Anterior cingulate cortex (tissue), 58 donors: Measurements from ENCODE around the gene PCDHGA5.
"Not testable (repeated sequence)": the region's sequence is repeated elsewhere in the genome, so short reads cannot be mapped to it uniquely, and the experiment has no call there.

ENCODE experiments used
- DNase-seq, 58 donors: peaks; one replicate each; lab custom pipeline; 2025; lab: John Stamatoyannopoulos, UW

PCDHGA5 gene

GRCh38 chr5:141383345-141383744, 19.4 kb downstream of the PCDHGA5 start:
- no peak for DNase-seq

DNA sequence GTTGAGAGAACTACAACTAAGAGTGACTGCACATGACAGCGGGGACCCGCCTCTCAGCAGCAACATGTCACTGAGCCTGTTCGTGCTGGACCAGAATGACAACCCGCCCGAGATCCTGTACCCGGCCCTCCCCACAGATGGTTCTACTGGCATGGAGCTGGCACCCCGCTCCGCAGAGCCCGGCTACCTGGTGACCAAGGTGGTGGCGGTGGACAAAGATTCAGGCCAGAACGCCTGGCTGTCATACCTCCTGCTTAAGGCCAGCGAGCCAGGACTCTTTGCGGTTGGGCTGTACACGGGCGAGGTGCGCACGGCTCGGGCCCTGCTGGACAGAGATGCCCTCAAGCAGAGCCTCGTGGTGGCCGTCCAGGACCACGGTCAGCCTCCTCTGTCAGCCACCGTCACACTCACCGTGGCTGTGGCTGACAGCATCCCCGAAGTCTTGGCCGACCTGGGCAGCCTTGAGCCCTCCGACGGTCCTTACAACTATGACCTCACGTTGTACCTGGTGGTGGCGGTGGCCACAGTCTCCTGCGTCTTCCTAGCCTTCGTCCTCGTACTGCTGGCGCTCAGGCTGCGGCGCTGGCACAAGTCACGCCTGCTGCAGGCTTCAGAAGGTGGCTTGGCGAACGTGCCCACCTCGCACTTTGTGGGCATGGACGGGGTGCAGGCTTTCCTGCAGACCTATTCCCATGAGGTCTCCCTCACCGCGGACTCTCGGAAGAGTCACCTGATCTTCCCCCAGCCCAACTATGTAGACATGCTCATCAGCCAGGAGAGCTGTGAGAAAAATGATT, 20.7 kb downstream of the PCDHGA5 start:
- no peak for DNase-seq

DNA sequence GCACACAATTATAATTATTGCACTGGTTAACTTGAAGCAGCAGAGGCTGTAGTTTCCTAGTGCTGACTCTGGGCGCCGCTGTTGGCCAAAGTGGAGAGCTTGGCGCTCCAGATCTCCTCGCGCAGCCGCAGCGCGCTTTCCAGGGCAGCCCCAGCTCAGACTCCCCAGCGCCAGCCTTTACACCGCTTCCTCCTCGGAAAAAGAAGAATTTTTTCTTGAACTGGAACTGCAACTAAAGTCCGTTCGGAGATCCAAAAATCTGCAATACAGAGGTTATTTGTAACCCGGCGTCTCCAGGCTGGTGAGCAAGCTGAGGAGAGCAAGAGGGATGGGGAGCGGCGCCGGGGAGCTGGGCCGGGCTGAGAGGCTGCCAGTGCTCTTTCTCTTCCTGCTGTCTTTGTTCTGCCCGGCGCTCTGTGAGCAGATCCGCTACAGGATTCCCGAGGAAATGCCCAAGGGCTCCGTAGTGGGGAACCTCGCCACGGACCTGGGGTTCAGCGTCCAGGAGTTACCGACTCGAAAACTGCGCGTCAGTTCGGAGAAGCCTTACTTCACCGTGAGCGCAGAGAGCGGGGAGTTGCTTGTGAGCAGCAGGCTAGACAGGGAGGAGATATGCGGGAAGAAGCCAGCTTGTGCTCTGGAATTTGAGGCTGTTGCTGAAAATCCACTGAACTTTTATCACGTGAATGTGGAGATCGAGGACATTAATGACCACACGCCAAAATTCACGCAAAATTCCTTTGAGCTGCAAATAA, 23.8 kb downstream of the PCDHGA5 start, which contains the start of gene PCDHGB4:
PCDHGB4 (plus strand) TSS at position 142 of the 755 bp plus-strand sequence; CDS start at position 329, 187 bp downstream.
- not testable (repeated sequence) for DNase-seq

GRCh38 chr5:141388661-141389060, 24.7 kb downstream of the PCDHGA5 start:
- no peak for DNase-seq

GRCh38 chr5:141389153-141390042, 25.4 kb downstream of the PCDHGA5 start:
- DNase-seq, result no peak

- DNase-seq, result no peak
Observed at GRCh38 chr5:141392429-141393198, 28.7 kb downstream of the PCDHGA5 start, which contains the start of gene PCDHGA8. PCDHGA8 (plus strand) TSS chr5:141392633; CDS start chr5:141392814, 181 bp downstream.

- no peak for DNase-seq
Observed at GRCh38 chr5:141393267-141393666, 29.3 kb downstream of the PCDHGA5 start.

GRCh38 chr5:141394401-141395187, 30.6 kb downstream of the PCDHGA5 start:
- not testable (repeated sequence) for DNase-seq

- DNase-seq, result peak in 1 of 58 donors; percentile 10
Observed at GRCh38 chr5:141397756-141398551, 34.0 kb downstream of the PCDHGA5 start, which contains the start of gene PCDHGB5. PCDHGB5 (plus strand) TSS chr5:141397947; CDS start chr5:141398128, 181 bp downstream.

GRCh38 chr5:141398608-141399007, 34.6 kb downstream of the PCDHGA5 start:
- DNase-seq, result no peak

DNA sequence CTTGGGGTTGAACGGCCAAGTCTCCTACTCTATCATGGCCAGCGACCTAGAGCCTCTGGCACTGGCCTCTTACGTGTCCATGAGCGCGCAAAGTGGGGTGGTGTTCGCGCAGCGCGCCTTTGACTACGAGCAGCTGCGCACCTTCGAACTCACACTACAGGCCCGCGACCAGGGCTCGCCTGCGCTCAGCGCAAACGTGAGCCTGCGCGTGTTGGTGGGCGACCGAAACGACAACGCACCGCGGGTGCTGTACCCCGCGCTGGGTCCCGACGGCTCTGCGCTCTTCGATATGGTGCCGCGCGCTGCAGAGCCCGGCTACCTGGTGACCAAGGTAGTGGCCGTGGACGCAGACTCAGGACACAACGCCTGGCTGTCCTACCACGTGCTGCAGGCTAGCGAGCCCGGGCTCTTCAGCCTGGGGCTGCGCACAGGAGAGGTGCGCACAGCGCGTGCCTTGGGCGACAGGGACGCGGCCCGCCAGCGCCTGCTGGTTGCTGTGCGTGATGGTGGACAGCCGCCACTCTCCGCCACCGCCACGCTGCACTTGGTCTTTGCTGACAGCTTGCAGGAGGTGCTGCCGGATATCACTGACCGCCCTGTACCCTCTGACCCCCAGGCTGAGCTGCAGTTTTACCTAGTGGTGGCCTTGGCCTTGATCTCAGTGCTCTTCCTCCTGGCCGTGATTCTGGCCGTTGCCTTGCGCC, 35.7 kb downstream of the PCDHGA5 start:
- DNase-seq, result no peak

DNA sequence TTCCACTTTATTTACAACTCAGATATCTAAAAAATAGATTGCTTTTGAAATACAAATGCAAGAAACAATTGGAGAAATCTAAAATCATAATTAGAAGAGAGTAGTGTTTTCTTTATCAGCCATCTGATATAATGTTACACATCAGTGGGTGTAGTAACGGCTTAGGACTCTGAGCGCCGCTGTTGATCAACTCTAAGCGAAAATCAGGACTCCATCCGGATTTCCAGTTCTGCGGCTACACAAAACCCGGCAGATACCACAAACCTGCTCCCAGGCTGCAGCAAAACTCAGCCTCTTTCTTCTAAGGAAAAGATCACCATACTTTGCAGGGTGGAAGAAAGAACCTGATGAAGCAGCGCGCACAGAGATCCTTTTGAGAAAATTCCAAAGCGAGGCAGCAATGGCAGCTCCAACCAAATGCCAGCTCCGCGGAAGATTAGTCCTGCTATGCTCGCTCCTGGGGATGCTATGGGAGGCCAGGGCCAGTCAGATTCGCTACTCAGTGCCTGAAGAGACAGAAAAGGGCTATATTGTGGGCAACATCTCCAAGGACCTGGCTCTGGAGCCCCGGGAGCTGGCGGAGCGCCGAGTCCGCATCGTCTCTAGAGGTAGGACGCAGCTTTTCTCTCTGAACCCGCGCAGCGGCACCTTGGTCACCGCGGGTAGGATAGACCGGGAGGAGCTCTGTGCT, 38.7 kb downstream of the PCDHGA5 start, which contains the start of gene PCDHGA9:
PCDHGA9 (plus strand) TSS at position 226 of the 691 bp plus-strand sequence; CDS start at position 401, 175 bp downstream.
- peak in 2 of 58 donors; percentile 21 to 27 for DNase-seq

DNA sequence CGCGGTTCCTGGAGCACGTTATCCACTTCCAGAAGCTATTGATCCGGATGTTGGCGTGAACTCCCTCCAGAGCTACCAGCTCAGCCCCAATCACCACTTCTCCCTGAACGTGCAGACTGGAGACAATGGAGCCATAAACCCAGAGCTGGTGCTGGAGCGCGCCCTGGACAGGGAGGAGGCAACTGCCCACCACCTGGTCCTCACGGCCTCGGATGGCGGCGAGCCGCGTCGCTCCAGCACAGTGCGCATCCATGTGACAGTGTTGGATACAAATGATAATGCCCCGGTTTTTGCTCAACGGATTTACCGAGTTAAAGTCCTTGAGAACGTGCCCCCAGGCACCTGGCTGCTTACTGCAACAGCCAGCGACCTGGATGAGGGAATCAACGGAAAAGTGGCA, 39.4 kb downstream of the PCDHGA5 start:
- DNase-seq, result no peak

DNA sequence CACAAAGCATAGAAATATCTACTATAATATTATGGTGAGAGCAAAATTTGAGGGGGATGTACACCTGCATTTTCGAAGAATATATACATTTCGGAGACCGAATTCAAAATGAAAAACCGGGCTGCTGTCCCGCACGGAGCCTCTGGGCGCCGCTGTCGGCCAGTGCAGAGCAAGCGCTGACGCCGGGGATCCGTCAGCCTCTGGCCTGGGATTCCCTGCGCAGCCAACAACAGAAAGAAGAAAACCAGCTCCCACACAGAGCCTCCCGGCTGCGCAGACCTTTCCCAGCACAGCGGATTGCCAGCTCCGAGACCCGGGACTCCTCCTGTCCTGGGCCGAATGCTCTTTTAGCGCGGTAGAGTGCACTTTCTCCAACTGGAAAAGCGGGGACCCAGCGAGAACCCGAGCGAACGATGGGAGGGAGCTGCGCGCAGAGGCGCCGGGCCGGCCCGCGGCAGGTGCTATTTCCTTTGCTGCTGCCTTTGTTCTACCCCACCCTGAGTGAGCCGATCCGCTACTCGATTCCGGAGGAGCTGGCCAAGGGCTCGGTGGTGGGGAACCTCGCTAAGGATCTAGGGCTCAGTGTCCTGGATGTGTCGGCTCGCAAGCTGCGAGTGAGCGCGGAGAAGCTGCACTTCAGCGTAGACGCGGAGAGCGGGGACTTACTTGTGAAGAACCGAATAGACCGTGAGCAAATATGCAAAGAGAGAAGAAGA, 44.0 kb downstream of the PCDHGA5 start, which contains the start of gene PCDHGB6:
PCDHGB6 (plus strand) TSS at position 232 of the 716 bp plus-strand sequence; CDS start at position 414, 182 bp downstream.
- DNase-seq, result not testable (repeated sequence)

DNA sequence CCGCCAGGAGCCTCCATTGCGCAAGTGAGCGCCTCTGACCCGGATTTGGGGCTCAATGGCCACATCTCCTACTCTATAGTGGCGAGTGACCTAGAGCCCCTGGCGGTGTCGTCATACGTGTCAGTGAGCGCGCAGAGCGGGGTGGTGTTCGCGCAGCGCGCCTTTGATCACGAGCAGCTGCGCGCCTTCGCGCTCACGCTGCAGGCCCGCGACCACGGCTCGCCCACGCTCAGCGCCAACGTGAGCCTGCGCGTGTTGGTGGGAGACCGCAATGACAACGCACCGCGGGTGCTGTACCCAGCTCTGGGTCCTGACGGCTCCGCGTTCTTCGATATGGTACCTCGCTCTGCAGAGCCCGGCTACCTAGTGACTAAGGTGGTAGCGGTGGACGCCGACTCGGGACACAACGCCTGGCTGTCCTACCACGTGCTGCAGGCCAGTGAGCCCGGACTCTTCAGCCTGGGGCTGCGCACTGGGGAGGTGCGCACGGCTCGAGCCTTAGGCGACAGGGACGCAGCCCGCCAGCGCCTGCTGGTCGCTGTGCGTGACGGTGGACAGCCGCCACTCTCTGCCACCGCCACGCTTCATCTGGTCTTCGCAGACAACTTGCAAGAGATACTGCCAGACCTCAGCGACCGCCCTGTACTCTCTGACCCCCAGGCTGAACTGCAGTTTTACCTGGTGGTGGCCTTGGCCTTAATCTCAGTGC, 45.8 kb downstream of the PCDHGA5 start:
- no peak for DNase-seq
